D341Med (cell line): Measurements from ENCODE around the gene USP15.

Experiments used
- DNase-seq: peaks from one replicate; pipeline ENCODE4 v3.0.0; 2012; ENCODE audit warnings: low spot score

The USP15 gene

GRCh38 chr12:62284749-62285148, 24.5 kb downstream of the USP15 start:
- DNase-seq, result no peak

GRCh38 chr12:62285284-62285683, 25.1 kb downstream of the USP15 start:
- DNase-seq, result no peak

GRCh38 chr12:62288328-62288727, 28.1 kb downstream of the USP15 start:
- DNase-seq, result no peak

GRCh38 chr12:62290846-62291245, 30.6 kb downstream of the USP15 start:
- no peak for DNase-seq

GRCh38 chr12:62291864-62292760, 31.9 kb downstream of the USP15 start:
- DNase-seq, result peak; percentile 46

- DNase-seq, result peak; percentile 23
Observed at GRCh38 chr12:62292761-62293344, 32.6 kb downstream of the USP15 start.

- no peak for DNase-seq
Observed at GRCh38 chr12:62294378-62294777, 34.2 kb downstream of the USP15 start.

GRCh38 chr12:62296001-62296400, 35.8 kb downstream of the USP15 start:
- DNase-seq, result no peak

- DNase-seq, result no peak
Observed at GRCh38 chr12:62297321-62297720, 37.1 kb downstream of the USP15 start.

GRCh38 chr12:62299617-62300016, 39.4 kb downstream of the USP15 start:
- DNase-seq, result no peak

- no peak for DNase-seq
Observed at GRCh38 chr12:62301080-62301798, 41.0 kb downstream of the USP15 start.

GRCh38 chr12:62301799-62302133, 41.6 kb downstream of the USP15 start:
- DNase-seq, result no peak

GRCh38 chr12:62304560-62304959, 44.4 kb downstream of the USP15 start:
- no peak for DNase-seq

GRCh38 chr12:62305778-62306177, 45.6 kb downstream of the USP15 start:
- no peak for DNase-seq

GRCh38 chr12:62306569-62307530, 46.6 kb downstream of the USP15 start:
- no peak for DNase-seq

- no peak for DNase-seq
Observed at GRCh38 chr12:62308201-62308600, 48.0 kb downstream of the USP15 start.

GRCh38 chr12:62313727-62314380, 53.6 kb downstream of the USP15 start:
- DNase-seq, result no peak

GRCh38 chr12:62317017-62317416, 56.8 kb downstream of the USP15 start:
- DNase-seq, result no peak

GRCh38 chr12:62319058-62319457, 58.9 kb downstream of the USP15 start:
- no peak for DNase-seq

GRCh38 chr12:62320054-62320453, 59.9 kb downstream of the USP15 start:
- DNase-seq, result no peak

GRCh38 chr12:62323386-62323785, 63.2 kb downstream of the USP15 start:
- DNase-seq, result no peak
